Coronary artery (tissue), 2 donors: Measurements from ENCODE around the gene NOP9.

Experiments used
- DNase-seq: peaks from one replicate; pipeline ENCODE4 v3.0.0-alpha.2; 2017; ENCODE audit warnings: low spot score
- H3K27ac ChIP-seq, 2 donors: fragments of 200-600 bp; sonication (generic); one replicate each; pipeline ENCODE4 v1.5.1; 2016 to 2019
- H3K4me3 ChIP-seq: fragments of 200-600 bp; sonication (generic); 2 replicates; pipeline ENCODE4 v1.5.1; 2016; ENCODE audit warnings: mild to moderate bottlenecking, moderate library complexity
- CTCF ChIP-seq: fragments of 200-600 bp; sonication (generic); IDR thresholded peaks from one replicate; pipeline ENCODE4 v1.5.1; 2019; ENCODE audit warnings: antibody characterized with exemption

Gene NOP9

GRCh38 chr14:24335461-24336171 is 36.0 kb downstream of the NOP9 start:
- H3K4me3 ChIP-seq = peak overlapping the region; percentile 60
- peak overlapping the region in 1 of 2 donors; percentile 59 for H3K27ac ChIP-seq
- TF ChIP-seq CTCF = no peak
- DNase-seq = no peak

GRCh38 chr14:24337144-24337823 is 37.6 kb downstream of the NOP9 start:
- H3K27ac ChIP-seq = no peak overlapping the region
- TF ChIP-seq CTCF = no peak
- H3K4me3 ChIP-seq = no peak overlapping the region
- no peak for DNase-seq

GRCh38 chr14:24337824-24338175 is 38.1 kb downstream of the NOP9 start:
- no peak for TF ChIP-seq CTCF

GRCh38 chr14:24338843-24339242 is 39.2 kb downstream of the NOP9 start:
- no peak overlapping the region for H3K27ac ChIP-seq
- peak overlapping the region; percentile 59 for H3K4me3 ChIP-seq
- TF ChIP-seq CTCF = no peak

More at GRCh38 chr14:24337824-24338175, 38.1 kb downstream of the NOP9 start:
- Histone ChIP-seq H3K4me3 (no peak overlapping the region), H3K27ac (no peak overlapping the region)
- DNase-seq = no peak

GRCh38 chr14:24339284-24340151 is 39.9 kb downstream of the NOP9 start, which contains the start of gene RIPK3:
Gene RIPK3 (minus strand): TSS chr14:24339991. CDS start chr14:24339826, 165 bp downstream.
- TF ChIP-seq CTCF = no peak
- H3K27ac ChIP-seq = peak within 1 kb of the TSS in 1 of 2 donors; percentile 43
- H3K4me3 ChIP-seq = peak within 1 kb of the TSS; percentile 59
- DNase-seq = no peak

More at GRCh38 chr14:24338843-24339242, 39.2 kb downstream of the NOP9 start:
- no peak for DNase-seq

GRCh38 chr14:24340606-24341005 is 41.0 kb downstream of the NOP9 start:
- no peak overlapping the region for H3K27ac ChIP-seq
- no peak for TF ChIP-seq CTCF
- DNase-seq = no peak
- H3K4me3 ChIP-seq = no peak overlapping the region
